NCI-H2227 (cell line): ENCODE data around the gene GSK3B.

ENCODE experiments used
- DNase-seq: peaks from one replicate; lab custom pipeline; 2025; ENCODE audit not compliant: unreplicated experiment; lab: John Stamatoyannopoulos, UW

Gene GSK3B

DNA sequence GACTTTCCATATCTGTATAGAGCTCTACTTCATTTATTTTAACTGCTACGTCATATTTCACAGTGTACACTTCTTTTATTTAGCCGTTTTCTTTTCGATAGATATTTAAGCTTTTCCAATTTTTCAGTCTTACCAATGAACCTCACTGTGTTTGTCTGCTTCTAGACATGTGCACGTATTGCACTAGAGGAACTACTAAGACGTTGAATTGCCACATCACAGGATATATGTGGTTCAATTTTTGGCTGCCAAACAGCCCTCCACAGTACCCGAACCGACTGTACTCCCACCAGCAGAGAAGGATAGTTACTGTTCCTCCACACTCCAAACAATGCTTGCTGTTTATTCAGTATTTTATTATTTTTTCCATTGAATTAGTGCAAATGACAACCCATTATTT is 310.4 kb downstream of the GSK3B start:
- no peak for DNase-seq

DNA sequence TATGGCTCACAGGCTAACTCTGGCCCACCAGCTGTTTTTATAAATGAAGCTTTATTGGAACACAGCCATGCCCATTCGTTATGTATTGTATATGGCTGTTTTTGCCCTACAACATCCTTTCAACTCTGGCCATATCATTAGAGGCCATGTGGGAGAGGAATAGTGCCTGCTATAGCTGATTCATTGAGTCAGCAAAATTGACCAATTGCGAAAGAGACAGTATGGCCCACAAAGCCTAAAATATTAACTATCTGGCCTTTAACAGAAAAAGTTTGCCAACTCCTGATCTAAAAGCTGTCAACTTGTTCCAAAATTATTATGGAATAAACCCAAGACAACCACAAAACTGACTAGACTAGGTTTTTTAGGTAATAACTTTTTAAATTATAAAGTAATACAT is 311.0 kb downstream of the GSK3B start:
- DNase-seq: no peak

DNA sequence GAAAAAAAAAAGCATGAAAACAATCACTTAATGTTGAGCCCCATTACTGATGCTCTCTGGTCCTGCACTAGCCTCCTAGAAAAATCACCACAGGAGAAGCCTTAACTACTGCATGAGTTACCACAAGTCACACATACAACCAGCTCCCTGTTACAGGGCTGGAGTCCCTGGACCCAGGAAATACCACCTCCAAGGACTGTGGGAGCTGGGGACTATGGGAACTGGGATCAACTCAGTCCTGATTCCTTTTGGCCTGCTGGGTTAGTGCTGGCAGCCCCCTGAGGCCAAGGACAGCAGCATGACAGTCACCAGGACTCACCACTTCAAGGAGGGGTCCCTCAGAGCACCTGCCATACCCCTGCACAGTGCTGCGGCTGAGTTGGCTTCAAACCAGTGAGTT is 311.8 kb downstream of the GSK3B start:
- DNase-seq: no peak

DNA sequence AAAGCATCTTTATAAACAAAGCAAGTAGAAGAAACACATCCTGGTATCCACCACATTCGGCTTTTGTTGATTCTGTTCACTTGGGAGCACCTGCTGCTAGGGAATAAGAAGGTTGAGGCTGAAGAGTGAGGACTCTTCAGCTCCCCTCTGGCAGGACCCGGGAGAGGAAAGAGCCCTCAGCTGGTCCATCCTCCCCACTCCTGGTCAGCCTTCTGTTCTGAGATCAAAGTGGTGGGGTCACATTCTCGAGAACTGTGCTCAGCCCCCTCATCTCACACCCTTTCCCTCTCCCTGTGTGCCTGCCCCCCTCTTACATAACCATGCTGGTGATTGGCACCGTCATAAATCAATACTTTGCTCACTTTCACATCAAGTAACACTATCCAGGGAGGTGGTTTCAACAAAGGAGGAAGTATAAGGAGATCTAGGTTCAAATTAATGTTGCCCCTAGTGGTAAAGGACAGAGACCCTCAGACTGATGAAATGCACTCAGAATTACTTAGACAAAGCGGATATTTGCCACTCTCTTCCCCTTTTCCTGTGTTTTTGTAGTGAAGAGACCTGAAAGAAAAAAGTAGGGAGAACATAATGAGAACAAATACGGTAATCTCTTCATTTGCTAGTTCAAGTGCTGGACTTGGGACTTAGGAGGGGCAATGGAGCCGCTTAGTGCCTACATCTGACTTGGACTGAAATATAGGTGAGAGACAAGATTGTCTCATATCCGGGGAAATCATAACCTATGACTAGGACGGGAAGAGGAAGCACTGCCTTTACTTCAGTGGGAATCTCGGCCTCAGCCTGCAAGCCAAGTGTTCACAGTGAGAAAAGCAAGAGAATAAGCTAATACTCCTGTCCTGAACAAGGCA is 312.7 kb downstream of the GSK3B start, which contains the start of gene NR1I2:
TSS of gene NR1I2 (plus strand) at position 772 of the 869 bp plus-strand sequence.
- no peak for DNase-seq

- no peak for DNase-seq
These were observed 314.4 kb downstream of the GSK3B start for GRCh38 chr3:119779731-119780383.

GRCh38 chr3:119778811-119779210 is 315.4 kb downstream of the GSK3B start:
- no peak for DNase-seq

- DNase-seq: no peak
These were observed 316.1 kb downstream of the GSK3B start for GRCh38 chr3:119778176-119778575.

DNA sequence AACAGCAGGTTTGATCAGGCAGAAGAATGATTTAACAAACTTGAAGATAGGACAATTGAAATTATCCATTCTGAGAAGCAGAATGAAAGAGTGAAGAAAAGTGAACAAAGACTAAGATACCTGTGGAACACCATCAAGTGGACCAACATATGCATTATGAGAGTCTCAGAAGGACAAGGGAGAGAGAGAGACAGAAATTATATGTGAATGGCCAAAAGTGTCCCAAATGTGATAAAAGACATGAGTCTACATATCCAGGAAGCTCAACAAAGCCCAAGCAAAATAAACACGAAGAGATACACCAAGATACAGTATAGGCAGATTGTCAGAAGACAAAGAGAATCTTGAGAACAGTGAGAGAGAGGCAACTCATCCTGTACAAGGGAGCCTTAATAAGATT is 317.9 kb downstream of the GSK3B start:
- no peak for DNase-seq

- DNase-seq: no peak
These were observed 319.8 kb downstream of the GSK3B start for GRCh38 chr3:119774444-119774843.
